ENCODE measurements around the gene ARFGAP1. TPM values are rescaled to one million over a fixed set of nuclear protein-coding genes. Genes with fewer than 3 reads are reported as not detected.

Gene ARFGAP1
- total RNA-seq, 1 donor from 2014 or later = 57.0 TPM

DNA sequence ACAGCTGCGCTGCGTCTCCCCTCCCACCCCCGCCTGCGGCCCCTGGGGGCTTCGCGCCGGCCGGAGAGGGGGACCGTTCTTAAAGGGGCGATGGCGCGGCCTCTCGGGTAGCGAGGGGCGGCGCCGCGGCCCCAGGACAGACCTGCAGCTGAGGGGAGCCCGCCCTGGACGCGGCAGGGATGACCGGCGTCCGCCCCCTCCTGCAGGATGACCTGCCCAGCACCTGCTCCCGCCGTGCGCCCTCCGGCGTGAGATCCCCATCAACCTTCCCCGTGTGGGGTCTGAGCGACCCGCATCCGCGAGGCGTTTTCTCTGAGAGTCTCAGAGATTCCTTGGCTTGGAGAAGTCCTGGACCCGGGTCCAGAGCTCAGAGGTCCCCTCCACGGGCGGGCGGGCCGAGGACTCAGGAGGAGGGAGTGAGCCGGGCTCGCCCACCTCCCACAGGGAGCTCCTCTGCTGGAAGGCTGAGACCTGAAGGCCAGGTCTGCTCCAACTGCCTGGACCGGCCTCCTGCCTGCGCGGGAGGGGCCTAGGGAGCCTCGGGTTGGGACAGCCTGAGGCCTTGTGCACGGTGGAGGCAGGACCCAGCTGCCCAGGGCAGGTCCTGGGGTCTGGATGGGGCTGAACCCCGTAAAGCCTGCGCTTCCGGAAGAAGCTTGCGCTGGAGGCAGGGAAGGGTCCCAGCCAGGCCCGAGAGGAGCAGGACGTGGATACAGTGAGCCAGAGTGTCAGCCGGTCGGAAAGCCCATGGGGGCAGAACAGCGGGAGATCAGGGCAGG lies 17.8 kb upstream of the ARFGAP1 start:
- Histone ChIP-seq H3K4me3 (peak overlapping the region in 1 of 2 donors; percentile 53), H3K9me3 (no peaks in the 10 kb centered on the region), H3K36me3 (no peaks in the 10 kb centered on the region), H3K27me3 (peaks cover 8% of the 10 kb centered on the region), H3K4me1 (peaks cover 0 to 5% of the 10 kb centered on the region in 2 donors), H3K27ac (no peak overlapping the region)
- TF ChIP-seq, protein P1, sequence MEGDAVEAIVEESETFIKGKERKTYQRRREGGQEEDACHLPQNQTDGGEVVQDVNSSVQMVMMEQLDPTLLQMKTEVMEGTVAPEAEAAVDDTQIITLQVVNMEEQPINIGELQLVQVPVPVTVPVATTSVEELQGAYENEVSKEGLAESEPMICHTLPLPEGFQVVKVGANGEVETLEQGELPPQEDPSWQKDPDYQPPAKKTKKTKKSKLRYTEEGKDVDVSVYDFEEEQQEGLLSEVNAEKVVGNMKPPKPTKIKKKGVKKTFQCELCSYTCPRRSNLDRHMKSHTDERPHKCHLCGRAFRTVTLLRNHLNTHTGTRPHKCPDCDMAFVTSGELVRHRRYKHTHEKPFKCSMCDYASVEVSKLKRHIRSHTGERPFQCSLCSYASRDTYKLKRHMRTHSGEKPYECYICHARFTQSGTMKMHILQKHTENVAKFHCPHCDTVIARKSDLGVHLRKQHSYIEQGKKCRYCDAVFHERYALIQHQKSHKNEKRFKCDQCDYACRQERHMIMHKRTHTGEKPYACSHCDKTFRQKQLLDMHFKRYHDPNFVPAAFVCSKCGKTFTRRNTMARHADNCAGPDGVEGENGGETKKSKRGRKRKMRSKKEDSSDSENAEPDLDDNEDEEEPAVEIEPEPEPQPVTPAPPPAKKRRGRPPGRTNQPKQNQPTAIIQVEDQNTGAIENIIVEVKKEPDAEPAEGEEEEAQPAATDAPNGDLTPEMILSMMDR (IDR thresholded peaks at IDR 0.05) = no peak
- intact Hi-C loops (cut with DNase I) = no loop called here
- DNase-seq (ENCODE audit: low spot score in 2 of 2) = no peak

DNA sequence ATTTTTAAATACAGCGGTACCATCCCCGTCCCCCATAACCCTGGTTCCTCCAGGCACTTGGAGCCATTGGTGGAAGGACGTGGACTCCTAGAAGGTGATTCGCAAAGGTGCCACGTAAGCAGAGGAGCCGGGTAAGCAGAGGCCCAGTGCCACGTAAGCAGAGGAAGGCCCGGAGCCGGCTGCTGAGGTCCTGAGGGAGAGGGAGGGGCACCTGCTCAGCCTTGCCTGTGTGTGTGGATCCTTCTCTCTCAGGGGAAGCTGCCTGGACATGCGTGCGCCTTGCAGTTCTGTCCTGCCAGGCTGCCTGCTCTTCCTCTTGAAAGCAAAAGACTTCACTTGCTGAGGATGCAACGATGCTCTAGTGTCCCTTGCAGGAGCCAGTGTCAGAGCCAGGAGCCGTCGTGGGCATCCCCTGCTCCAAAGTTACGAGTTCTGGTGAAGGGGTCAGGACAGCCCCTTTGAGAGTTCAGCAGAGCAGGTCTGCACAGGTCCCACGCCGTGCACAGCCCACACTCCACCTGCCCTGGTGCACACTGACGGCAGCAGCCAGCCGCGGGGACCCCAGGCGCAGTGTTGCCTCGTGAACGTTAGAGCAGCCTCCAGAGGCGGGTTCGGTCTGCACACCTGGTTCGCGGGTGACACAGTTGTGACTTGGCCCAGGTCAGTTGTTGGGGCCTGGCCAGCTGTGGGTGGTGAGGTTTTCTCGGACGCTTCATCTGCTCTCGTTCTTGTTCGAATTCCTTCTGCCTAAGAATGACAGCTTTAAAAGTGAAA lies 16.5 kb upstream of the ARFGAP1 start:
- Histone ChIP-seq H3K9me3 (no peaks in the 10 kb centered on the region), H3K4me3 (no peak overlapping the region), H3K27ac (no peak overlapping the region), H3K27me3 (peaks cover 8% of the 10 kb centered on the region), H3K4me1 (peaks cover 0 to 5% of the 10 kb centered on the region in 2 donors), H3K36me3 (no peaks in the 10 kb centered on the region)
- no peak for DNase-seq (ENCODE audit: low spot score in 2 of 2)
- TF ChIP-seq, protein P1 (IDR thresholded peaks at IDR 0.05) = no peak
- intact Hi-C loops (cut with DNase I) = no loop called here

DNA sequence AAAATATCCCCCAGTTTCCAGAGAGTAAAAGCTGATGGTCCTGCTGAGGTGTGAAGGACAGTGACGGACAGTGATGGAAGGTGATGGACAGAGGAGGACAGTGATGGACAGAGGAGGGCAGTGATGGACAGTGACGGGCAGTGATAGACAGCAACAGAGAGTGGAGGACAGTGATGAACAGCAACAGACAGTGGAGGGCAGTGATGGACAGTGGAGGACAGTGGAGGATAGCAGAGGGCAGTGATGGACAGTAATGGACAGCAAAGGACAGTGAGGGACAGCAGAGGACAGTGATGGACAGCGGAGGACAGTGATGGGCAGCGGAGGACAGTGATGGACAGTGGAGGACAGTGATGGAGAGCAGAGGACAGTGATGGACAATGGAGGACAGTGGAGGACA lies 15.7 kb upstream of the ARFGAP1 start:
- Histone ChIP-seq H3K27ac (no peak overlapping the region), H3K4me1 (peaks cover 0 to 5% of the 10 kb centered on the region in 2 donors), H3K36me3 (no peaks in the 10 kb centered on the region), H3K9me3 (no peaks in the 10 kb centered on the region), H3K27me3 (peaks cover 8% of the 10 kb centered on the region), H3K4me3 (no peak overlapping the region)
- no peak for DNase-seq (ENCODE audit: low spot score in 2 of 2)
- intact Hi-C loops (cut with DNase I) = no loop called here
- TF ChIP-seq, protein P1 (IDR thresholded peaks at IDR 0.05) = no peak

DNA sequence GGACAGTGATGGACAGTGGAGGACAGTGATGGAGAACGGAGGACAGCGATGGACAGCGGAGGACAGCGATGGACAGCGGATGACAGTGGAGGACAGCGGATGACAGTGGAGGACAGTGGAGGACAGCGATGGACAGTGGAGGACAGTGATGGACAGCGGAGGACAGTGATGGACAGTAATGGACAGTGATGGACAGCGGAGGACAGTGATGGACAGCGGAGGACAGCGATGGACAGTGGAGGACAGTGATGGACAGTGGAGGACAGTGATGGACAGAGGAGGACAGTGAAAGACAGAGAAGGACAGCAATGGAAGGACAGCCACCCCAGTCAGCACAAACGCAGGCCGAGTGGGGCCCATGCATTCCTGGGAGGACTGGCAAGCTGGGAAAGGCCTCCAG lies 15.0 kb upstream of the ARFGAP1 start:
- H3K9me3 ChIP-seq = no peaks in the 10 kb centered on the region
- no peak overlapping the region for H3K27ac ChIP-seq
- TF ChIP-seq, protein P1 (IDR thresholded peaks at IDR 0.05) = no peak
- DNase-seq (ENCODE audit: low spot score in 2 of 2) = no peak
- peaks cover 8% of the 10 kb centered on the region for H3K27me3 ChIP-seq
- intact Hi-C loops (cut with DNase I) = no loop called here
- H3K36me3 ChIP-seq = no peaks in the 10 kb centered on the region
- H3K4me1 ChIP-seq = peaks cover 0 to 5% of the 10 kb centered on the region in 2 donors
- no peak overlapping the region for H3K4me3 ChIP-seq

DNA sequence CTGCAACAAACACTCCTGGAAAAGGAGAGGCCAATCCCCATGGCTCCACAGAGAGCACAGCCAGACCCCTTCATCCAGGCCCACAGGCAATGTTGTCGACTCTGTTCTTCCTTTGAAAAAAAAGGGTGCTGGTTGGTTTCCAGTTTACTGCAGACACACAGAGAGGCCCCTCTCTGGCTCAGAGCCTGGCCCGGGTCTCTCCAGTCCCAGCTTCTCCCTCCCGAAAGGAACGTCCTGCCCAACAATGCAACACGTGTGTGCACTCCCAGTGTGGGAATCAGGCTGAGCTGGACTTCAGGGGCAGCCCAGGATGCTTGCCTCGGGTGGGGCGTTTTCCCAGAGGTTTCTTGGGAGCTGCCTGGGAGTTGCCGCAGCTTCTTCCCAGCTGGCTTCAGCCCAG lies 13.8 kb upstream of the ARFGAP1 start:
- DNase-seq (ENCODE audit: low spot score in 2 of 2) = no peak
- no peak overlapping the region for H3K4me3 ChIP-seq
- no peak overlapping the region for H3K27ac ChIP-seq
- no peaks in the 10 kb centered on the region for H3K9me3 ChIP-seq
- peaks cover 8% of the 10 kb centered on the region for H3K27me3 ChIP-seq
- intact Hi-C loops (cut with DNase I) = no loop called here
- TF ChIP-seq, protein P1 (IDR thresholded peaks at IDR 0.05) = no peak
- peaks cover 0 to 3% of the 10 kb centered on the region in 2 donors for H3K4me1 ChIP-seq
- no peaks in the 10 kb centered on the region for H3K36me3 ChIP-seq
